ENCODE data around the gene ITPR2.

DNA sequence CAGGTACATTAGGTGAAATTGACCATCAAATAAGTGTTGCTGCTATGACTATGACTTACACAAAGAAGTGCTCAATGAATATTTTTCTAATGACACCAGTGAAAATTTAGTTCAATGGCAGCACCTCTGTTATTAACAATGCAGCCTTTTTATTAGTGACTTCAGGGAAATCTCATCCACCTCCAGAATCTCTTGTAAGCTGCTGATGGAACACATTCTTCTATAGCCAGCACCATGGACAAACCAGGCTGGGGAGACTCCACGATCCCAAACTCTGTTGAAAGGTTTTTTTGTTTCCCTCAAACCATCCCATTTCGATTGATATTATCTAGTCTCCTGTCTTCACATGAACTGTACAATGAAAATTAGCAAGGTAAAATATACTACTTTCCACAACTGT lies 265.9 kb downstream of the ITPR2 start:
- TF ChIP-seq POLR2AphosphoS5 (IDR thresholded peaks at IDR 0.05; ENCODE audit: low read depth, low read length) (no peak), POLR2A (IDR thresholded peaks at IDR 0.05; ENCODE audit: low read depth, low read length) (no peak), TAF1 (IDR thresholded peaks at IDR 0.05; ENCODE audit: low read depth, low read length) (no peak), SPI1 (IDR thresholded peaks at IDR 0.05; ENCODE audit: low read depth, low read length) (no peak)

Measured in GM12891 (cell line).